Glutamatergic neuron (in vitro differentiated cells): Measurements from ENCODE around the gene CCDC187. TPM values are rescaled to one million over a fixed set of nuclear protein-coding genes. Genes with fewer than 3 reads are reported as not detected.

ENCODE experiments used
- DNase-seq: peaks from one replicate; pipeline ENCODE4 v3.0.0; 2022
- H3K27ac Mint-ChIP-seq: one replicate; pipeline ENCODE4 v1.8.0; 2020; ENCODE audit warnings: mild to moderate bottlenecking, mixed read lengths, inconsistent platforms; ENCODE audit not compliant: unreplicated experiment
- H3K27me3 Mint-ChIP-seq: one replicate; pipeline ENCODE4 v1.8.0; 2020; ENCODE audit warnings: mild to moderate bottlenecking, moderate library complexity, mixed read lengths, inconsistent platforms; ENCODE audit not compliant: unreplicated experiment
- H3K36me3 Mint-ChIP-seq: one replicate; pipeline ENCODE4 v1.8.0; 2020; ENCODE audit warnings: mild to moderate bottlenecking, mixed read lengths, inconsistent platforms; ENCODE audit not compliant: unreplicated experiment
- H3K4me1 Mint-ChIP-seq: one replicate; pipeline ENCODE4 v1.8.0; 2020; ENCODE audit warnings: mild to moderate bottlenecking, low read depth, mixed read lengths, inconsistent platforms; ENCODE audit not compliant: unreplicated experiment
- H3K4me3 Mint-ChIP-seq: one replicate; pipeline ENCODE4 v1.8.0; 2020; ENCODE audit warnings: mild to moderate bottlenecking, mixed read lengths, inconsistent platforms; ENCODE audit not compliant: unreplicated experiment
- H3K9me3 Mint-ChIP-seq: one replicate; pipeline ENCODE4 v1.8.0; 2020; ENCODE audit warnings: mild to moderate bottlenecking, moderate library complexity, mixed read lengths, inconsistent platforms; ENCODE audit not compliant: unreplicated experiment
- total RNA-seq: library from RNA; stranded (reverse); fragmentation: NEBNext Ultra II Directional; extraction: Animal tissue kit (Norgen Biotek cat#: 25700); gene quantifications from one replicate; pipeline ENCODE4 v1.2.1, GENCODE V29; 2021; ENCODE audit not compliant: unreplicated experiment
- TF ChIP-seq, protein P1 (sequence below): fragments of 200-600 bp; sonication (generic); IDR thresholded peaks from one replicate; pipeline ENCODE4 v1.5.0; 2021; ENCODE audit not compliant: partially characterized antibody, unreplicated experiment

Gene CCDC187
- total RNA-seq, 1 donor from 2014 or later, result 15.8 TPM

DNA sequence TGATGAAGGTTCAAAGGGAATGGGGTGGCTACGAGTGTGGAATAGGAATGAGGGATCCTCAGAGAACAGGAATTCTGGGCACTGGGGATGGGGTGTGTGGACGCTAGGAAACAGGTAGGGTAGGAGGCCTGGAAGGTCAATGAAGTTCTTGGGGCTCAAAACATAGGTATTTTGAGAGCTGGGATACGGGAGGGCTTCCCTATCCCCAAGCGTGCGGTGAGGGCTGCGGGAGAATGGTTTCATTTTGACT, 59.0 kb downstream of the CCDC187 start:
- no peaks in the 10 kb centered on the region for H3K36me3 Mint-ChIP-seq
- H3K4me3 Mint-ChIP-seq, result peak overlapping the region; percentile 95
- peak overlapping the region; percentile 85 for H3K27ac Mint-ChIP-seq
- peaks cover 11% of the 10 kb centered on the region for H3K27me3 Mint-ChIP-seq
- DNase-seq, result no peak
- H3K4me1 Mint-ChIP-seq, result peaks cover 44% of the 10 kb centered on the region
- H3K9me3 Mint-ChIP-seq, result peaks cover 7% of the 10 kb centered on the region
- TF ChIP-seq, protein P1, sequence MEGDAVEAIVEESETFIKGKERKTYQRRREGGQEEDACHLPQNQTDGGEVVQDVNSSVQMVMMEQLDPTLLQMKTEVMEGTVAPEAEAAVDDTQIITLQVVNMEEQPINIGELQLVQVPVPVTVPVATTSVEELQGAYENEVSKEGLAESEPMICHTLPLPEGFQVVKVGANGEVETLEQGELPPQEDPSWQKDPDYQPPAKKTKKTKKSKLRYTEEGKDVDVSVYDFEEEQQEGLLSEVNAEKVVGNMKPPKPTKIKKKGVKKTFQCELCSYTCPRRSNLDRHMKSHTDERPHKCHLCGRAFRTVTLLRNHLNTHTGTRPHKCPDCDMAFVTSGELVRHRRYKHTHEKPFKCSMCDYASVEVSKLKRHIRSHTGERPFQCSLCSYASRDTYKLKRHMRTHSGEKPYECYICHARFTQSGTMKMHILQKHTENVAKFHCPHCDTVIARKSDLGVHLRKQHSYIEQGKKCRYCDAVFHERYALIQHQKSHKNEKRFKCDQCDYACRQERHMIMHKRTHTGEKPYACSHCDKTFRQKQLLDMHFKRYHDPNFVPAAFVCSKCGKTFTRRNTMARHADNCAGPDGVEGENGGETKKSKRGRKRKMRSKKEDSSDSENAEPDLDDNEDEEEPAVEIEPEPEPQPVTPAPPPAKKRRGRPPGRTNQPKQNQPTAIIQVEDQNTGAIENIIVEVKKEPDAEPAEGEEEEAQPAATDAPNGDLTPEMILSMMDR, result no peak

DNA sequence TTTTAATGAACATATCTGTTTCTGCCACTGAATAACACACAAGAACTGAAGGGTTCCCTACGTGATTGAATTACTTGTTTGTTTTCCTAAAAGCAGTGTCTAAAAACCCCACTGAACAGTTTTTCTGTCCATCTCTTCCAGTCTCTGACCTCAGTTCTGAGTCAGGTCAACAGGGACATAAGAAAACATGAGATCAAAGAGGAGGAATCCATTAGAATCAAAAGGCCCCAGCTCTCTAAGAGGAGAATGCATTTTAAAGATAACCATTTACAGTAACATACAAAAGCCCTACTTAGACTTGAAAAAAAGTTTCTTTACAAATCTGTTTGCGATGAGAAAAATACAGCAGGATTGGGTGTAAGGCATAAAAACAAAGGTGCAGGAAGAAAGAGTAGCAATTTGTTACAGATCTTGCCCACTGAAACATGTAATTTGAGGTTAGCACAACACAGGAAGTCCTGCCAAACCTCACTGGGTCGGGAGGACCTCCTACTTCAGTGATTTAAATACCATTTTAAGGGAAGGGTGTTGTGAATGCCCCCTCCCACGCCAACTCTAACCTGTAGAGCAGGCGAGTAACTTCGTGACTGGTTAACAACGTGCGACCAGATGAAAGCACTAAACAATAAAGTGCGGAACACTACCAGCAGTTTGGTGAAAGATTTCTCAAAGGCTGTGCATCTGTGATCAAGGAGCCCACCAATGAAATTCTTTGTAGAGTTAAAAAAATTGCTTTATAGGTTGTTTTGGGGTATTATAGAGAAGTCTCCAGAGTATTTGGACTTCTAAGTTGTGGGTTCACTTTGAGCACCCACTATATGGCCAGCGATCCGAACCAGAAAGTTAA, 59.5 kb downstream of the CCDC187 start:
- Mint-ChIP-seq H3K27ac (peak overlapping the region; percentile 85), H3K4me1 (peaks cover 47% of the 10 kb centered on the region), H3K27me3 (peaks cover 11% of the 10 kb centered on the region), H3K9me3 (peaks cover 7% of the 10 kb centered on the region), H3K4me3 (peak overlapping the region; percentile 95), H3K36me3 (no peaks in the 10 kb centered on the region)
- no peak for DNase-seq
- TF ChIP-seq, protein P1, result no peak

DNA sequence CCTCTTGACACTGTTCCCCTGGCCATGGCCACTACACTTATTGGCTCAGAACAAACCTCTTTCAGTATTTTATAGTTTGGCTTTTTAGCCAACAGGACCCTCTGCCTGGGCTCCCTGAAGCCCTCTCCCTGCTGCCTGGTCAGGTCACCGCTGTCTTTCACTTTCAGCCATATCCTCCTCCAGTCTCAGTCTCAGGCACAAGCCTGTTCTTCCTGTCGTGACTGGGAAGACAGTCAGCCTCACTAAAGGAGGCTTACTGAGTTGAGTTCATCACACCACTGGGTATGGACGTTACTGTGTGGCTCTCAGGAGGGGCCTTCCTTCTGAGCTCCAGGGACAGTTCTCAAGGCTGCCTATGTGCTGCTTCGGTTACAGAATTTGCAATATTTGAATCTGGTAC, 60.3 kb downstream of the CCDC187 start:
- Mint-ChIP-seq H3K4me3 (peak overlapping the region; percentile 95), H3K36me3 (no peaks in the 10 kb centered on the region), H3K27ac (peak overlapping the region; percentile 29)

DNA sequence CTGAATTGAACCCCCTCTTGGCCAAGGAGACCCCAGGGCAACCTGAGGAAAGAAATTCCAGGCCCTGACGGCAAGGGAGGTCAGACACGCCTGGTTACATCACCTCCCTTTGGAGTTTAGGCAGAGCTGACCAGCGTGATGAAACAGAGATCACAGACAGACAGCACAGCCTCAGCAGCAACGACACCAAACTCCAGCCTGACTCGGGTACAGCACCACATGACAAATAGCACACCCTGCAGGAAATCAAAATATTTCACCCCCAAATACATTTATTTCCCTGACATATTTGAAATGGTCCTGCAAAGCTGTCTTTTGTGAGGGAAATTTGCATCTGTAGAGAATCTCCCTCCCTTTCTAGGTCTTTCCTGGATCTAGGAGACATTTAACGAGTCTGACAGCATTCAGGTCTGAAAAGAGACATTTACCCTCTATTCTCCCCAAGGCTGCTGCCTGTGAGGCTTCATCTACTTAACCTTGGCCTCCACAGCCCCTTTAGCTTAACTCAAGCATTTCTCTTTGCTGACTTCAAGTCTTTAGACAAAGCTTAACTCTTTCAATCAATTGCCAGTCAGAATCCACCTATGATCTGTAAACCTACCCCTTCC, 60.9 kb downstream of the CCDC187 start:
- TF ChIP-seq, protein P1, result no peak
- peaks cover 47% of the 10 kb centered on the region for H3K4me1 Mint-ChIP-seq
- peak overlapping the region; percentile 95 for H3K4me3 Mint-ChIP-seq
- peaks cover 11% of the 10 kb centered on the region for H3K27me3 Mint-ChIP-seq
- DNase-seq, result no peak
- peak overlapping the region; percentile 29 for H3K27ac Mint-ChIP-seq
- peaks cover 8% of the 10 kb centered on the region for H3K9me3 Mint-ChIP-seq
- H3K36me3 Mint-ChIP-seq, result no peaks in the 10 kb centered on the region

More for the DNA sequence above, 60.3 kb downstream of the CCDC187 start:
- Mint-ChIP-seq H3K4me1 (peaks cover 47% of the 10 kb centered on the region), H3K27me3 (peaks cover 11% of the 10 kb centered on the region), H3K9me3 (peaks cover 8% of the 10 kb centered on the region)
- DNase-seq, result no peak
- TF ChIP-seq, protein P1, result no peak

DNA sequence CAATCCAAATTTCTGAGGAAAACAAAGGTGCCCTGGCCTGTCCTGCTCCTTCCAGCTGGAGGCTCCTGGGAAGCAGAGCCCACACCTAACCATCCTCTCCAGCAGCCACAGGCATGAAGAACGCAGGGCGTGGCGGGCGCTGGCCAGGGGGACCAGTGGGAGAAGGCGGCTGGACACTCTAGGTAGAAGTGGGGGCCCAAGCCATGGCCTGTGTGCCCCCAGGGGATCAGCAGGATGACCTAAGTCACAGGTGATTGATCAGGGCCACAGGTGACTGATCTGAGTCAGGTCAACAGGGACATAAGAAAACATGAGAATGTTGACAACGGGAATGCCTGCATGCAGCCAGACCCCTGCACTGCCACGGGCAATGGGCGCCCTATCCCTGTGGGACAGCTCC, 61.6 kb downstream of the CCDC187 start:
- no peak overlapping the region for H3K27ac Mint-ChIP-seq

More for the DNA sequence above, 61.6 kb downstream of the CCDC187 start:
- TF ChIP-seq, protein P1, result no peak
- Mint-ChIP-seq H3K36me3 (no peaks in the 10 kb centered on the region), H3K4me1 (peaks cover 41% of the 10 kb centered on the region), H3K27me3 (peaks cover 11% of the 10 kb centered on the region), H3K9me3 (peaks cover 8% of the 10 kb centered on the region), H3K4me3 (no peak overlapping the region)
- no peak for DNase-seq
